NB4 (cell line): Measurements from ENCODE around the gene VILL.

Experiments
- CTCF ChIP-seq: IDR thresholded peaks from one replicate; pipeline ENCODE4 v1.5.1; 2012; ENCODE audit warnings: low read depth, low read length
- MYC ChIP-seq: IDR thresholded peaks from 2 replicates; pipeline ENCODE4 v1.6.1; 2011; ENCODE audit warnings: low read depth, low read length
- POLR2A ChIP-seq: IDR thresholded peaks from 2 replicates; pipeline ENCODE4 v1.6.1; 2011; ENCODE audit warnings: mild to moderate bottlenecking; ENCODE audit not compliant: insufficient read length; ENCODE audit errors: extremely low read depth
- TF ChIP-seq, protein P1 (sequence below): IDR thresholded peaks from 2 replicates; pipeline ENCODE4 v1.6.1; 2011; ENCODE audit warnings: low read depth, low read length

DNA sequence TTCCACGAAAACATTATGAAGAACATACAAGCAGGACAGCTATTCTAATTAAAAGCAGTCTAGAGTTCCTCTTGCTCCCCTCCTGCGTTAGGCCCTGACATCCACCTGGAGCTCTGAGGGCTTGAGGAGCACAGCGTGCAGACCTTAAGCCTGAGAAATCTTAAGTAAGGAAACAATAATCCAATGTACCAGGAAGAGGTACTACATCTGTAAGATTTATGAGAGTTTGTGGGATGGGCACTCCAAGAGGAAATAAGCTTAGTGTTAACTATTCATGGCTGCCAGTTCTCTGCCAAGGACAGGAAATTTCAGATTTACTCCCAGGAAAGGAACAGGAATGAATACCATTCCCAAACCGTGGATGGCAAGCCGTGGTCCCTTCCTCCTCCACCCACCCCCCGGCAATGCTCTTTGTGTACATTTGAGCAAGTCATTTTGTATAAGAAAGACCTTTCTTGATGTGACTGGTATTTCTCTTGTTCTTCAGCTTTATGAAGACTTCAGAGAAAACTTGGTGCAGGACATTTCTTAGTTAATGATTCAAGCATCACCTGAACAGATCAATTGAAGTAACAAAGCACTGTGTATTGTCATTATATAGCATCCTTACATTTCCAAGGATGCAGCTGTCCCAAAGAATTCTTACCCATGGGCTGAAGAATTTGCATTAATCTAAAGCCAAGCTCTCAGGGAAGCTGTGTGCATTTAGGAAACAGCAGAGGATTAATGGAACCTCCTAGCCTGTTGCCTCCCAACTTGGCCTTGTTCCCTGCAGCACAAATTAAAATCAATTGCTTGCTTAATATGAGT, 28.8 kb upstream of the VILL start:
- TF ChIP-seq CTCF (no peak), POLR2A (no peak), MYC (no peak)
- TF ChIP-seq, protein P1, sequence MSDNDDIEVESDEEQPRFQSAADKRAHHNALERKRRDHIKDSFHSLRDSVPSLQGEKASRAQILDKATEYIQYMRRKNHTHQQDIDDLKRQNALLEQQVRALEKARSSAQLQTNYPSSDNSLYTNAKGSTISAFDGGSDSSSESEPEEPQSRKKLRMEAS: no peak
